IMR-90 (cell line): Measurements from ENCODE around the gene CPT1A. TPM values are rescaled to one million over a fixed set of nuclear protein-coding genes. Genes with fewer than 3 reads are reported as not detected.

Experiments
- ATAC-seq: fragments of 200-7000 bp; cut with Tn5 transposase; 2 replicates; pipeline ENCODE4 v1.9.1; 2020; ENCODE audit warnings: low read depth, mild to moderate bottlenecking, moderate library complexity
- BruUV-seq: library from RNA; stranded (reverse); fragments of 400-500 nt; replicated peaks from 2 replicates; lab custom pipeline; 2021; lab: Mats Ljungman, UMichigan
- CTCF ChIA-PET: fragments of 300-600 bp; formaldehyde crosslinking; extraction: SDS; loops from one replicate; lab custom pipeline; 2021; ENCODE audit warnings: antibody characterized with exemption; lab: Yijun Ruan, JAX
- POLR2A ChIA-PET: fragments of 300-600 bp; sonication (Branson Sonifier 250); formaldehyde crosslinking; loops from one replicate; lab custom pipeline; 2022; ENCODE audit warnings: antibody characterized with exemption; ENCODE audit not compliant: unreplicated experiment; lab: Charles Lee
- DNase-seq: peaks from one replicate; pipeline ENCODE4 v3.0.0; 2013
- H2AFZ ChIP-seq: replicated peaks from 2 replicates; pipeline ENCODE3; 2013; ENCODE audit warnings: low read length, mild to moderate bottlenecking; ENCODE audit not compliant: poor library complexity
- H2AK5ac ChIP-seq: 2 replicates; pipeline ENCODE4 v1.6.1; 2013; ENCODE audit warnings: low read depth, low read length, inconsistent platforms
- H2AK9ac ChIP-seq: replicated peaks from 2 replicates; pipeline ENCODE3; 2013; ENCODE audit warnings: mild to moderate bottlenecking, low read depth, low read length, moderate library complexity; ENCODE audit not compliant: poor library complexity
- H2BK120ac ChIP-seq: 2 replicates; pipeline ENCODE4 v1.6.1; 2013; ENCODE audit warnings: low read depth, low read length, inconsistent platforms
- H2BK15ac ChIP-seq: 3 replicates; pipeline ENCODE4 v1.6.1; 2013; ENCODE audit warnings: low read depth, low read length, inconsistent platforms
- H2BK20ac ChIP-seq: 2 replicates; pipeline ENCODE4 v1.6.1; 2013; ENCODE audit warnings: low read depth, mild to moderate bottlenecking, inconsistent platforms, low read length, moderate library complexity
- H2BK5ac ChIP-seq: 2 replicates; pipeline ENCODE4 v1.6.1; 2013; ENCODE audit warnings: mild to moderate bottlenecking, low read depth, low read length, inconsistent platforms; ENCODE audit not compliant: poor library complexity, severe bottlenecking
- H3K14ac ChIP-seq: replicated peaks from 2 replicates; pipeline ENCODE4 v1.6.1; 2013; ENCODE audit warnings: low read depth, low read length, inconsistent platforms
- H3K18ac ChIP-seq: 2 replicates; pipeline ENCODE4 v1.6.1; 2013; ENCODE audit warnings: low read depth, low read length, control low read depth
- H3K23ac ChIP-seq: 2 replicates; pipeline ENCODE4 v1.6.1; 2013; ENCODE audit warnings: low read depth, low read length, inconsistent platforms
- H3K27ac ChIP-seq: 2 replicates; pipeline ENCODE4 v1.5.1; 2013; ENCODE audit warnings: mild to moderate bottlenecking, control low read depth, low read length; ENCODE audit not compliant: insufficient read depth
- H3K27me3 ChIP-seq: 2 replicates; pipeline ENCODE4 v1.6.1; 2013; ENCODE audit warnings: low read length; ENCODE audit not compliant: control insufficient read depth, insufficient read depth
- H3K36me3 ChIP-seq: 2 replicates; pipeline ENCODE4 v1.6.1; 2013; ENCODE audit warnings: low read length, mixed read lengths; ENCODE audit not compliant: control insufficient read depth, insufficient read depth
- H3K4ac ChIP-seq: 2 replicates; pipeline ENCODE4 v1.6.1; 2013; ENCODE audit warnings: low read depth, low read length, inconsistent platforms
- H3K4me1 ChIP-seq: 2 replicates; pipeline ENCODE4 v1.6.1; 2013; ENCODE audit warnings: low read length, mixed read lengths; ENCODE audit not compliant: control insufficient read depth, insufficient read depth
- H3K4me2 ChIP-seq: 2 replicates; pipeline ENCODE4 v1.6.1; 2013; ENCODE audit warnings: low read depth, mild to moderate bottlenecking, control low read depth, low read length, moderate library complexity
- H3K4me3 ChIP-seq: 2 replicates; pipeline ENCODE4 v1.5.1; 2013; ENCODE audit warnings: low read depth, mild to moderate bottlenecking, control low read depth, low read length, moderate library complexity; ENCODE audit not compliant: insufficient read depth
- H3K56ac ChIP-seq: 2 replicates; pipeline ENCODE4 v1.6.1; 2013; ENCODE audit warnings: low read length, inconsistent platforms; ENCODE audit not compliant: insufficient read depth; ENCODE audit errors: extremely low read depth
- H3K79me1 ChIP-seq, 2 experiments: 2 replicates each; pipeline ENCODE4 v1.6.1; 2013; ENCODE audit warnings: low read length in 2 of 2, inconsistent platforms in 1 of 2, low read depth in 1 of 2
- H3K9ac ChIP-seq: 2 replicates; pipeline ENCODE4 v1.6.1; 2013; ENCODE audit warnings: low read depth, low read length, control low read depth
- H3K9me1 ChIP-seq: 2 replicates; pipeline ENCODE4 v1.6.1; 2013; ENCODE audit warnings: low read length, inconsistent platforms; ENCODE audit not compliant: insufficient read depth
- H3K9me3 ChIP-seq: 2 replicates; pipeline ENCODE4 v1.6.1; 2013; ENCODE audit warnings: low read length; ENCODE audit not compliant: control insufficient read depth, insufficient read depth
- H4K20me1 ChIP-seq: 2 replicates; pipeline ENCODE4 v1.6.1; 2013; ENCODE audit warnings: low read length, inconsistent platforms; ENCODE audit not compliant: insufficient read depth
- H4K5ac ChIP-seq: 2 replicates; pipeline ENCODE4 v1.6.1; 2013; ENCODE audit warnings: mild to moderate bottlenecking, low read depth, low read length, control low read depth
- H4K8ac ChIP-seq, 2 experiments: 2 replicates each; pipeline ENCODE4 v1.6.1; 2013; ENCODE audit warnings: low read depth in 2 of 2, low read length in 2 of 2, control low read depth in 1 of 2, inconsistent platforms in 1 of 2
- H4K91ac ChIP-seq: 2 replicates; pipeline ENCODE4 v1.6.1; 2013; ENCODE audit warnings: low read depth, low read length, inconsistent platforms; ENCODE audit not compliant: insufficient read depth
- BHLHE40 ChIP-seq: fragments of 150-350 bp; IDR thresholded peaks from 2 replicates; pipeline ENCODE4 v1.6.1; 2016; ENCODE audit warnings: mild to moderate bottlenecking, low read depth, low read length
- CEBPB ChIP-seq: IDR thresholded peaks from 2 replicates; pipeline ENCODE4 v1.6.1; 2012; ENCODE audit warnings: low read depth, low read length, improper control_type of control experiment
- CHD1 ChIP-seq: IDR thresholded peaks from 2 replicates; pipeline ENCODE4 v1.6.1; 2012; ENCODE audit warnings: low read depth, low read length, improper control_type of control experiment
- CTCF ChIP-seq: conservative IDR thresholded peaks from 2 replicates; pipeline ENCODE4 v1.5.1; 2012; ENCODE audit warnings: mild to moderate bottlenecking, low read depth, low read length, improper control_type of control experiment
- FOS ChIP-seq: fragments of 150-350 bp; IDR thresholded peaks from 2 replicates; pipeline ENCODE4 v1.6.1; 2016; ENCODE audit warnings: low read depth, low read length
- MAFK ChIP-seq: IDR thresholded peaks from 2 replicates; pipeline ENCODE4 v1.6.1; 2012; ENCODE audit warnings: low read depth, low read length, improper control_type of control experiment
- MAZ ChIP-seq: IDR thresholded peaks from 2 replicates; pipeline ENCODE4 v1.6.1; 2012; ENCODE audit warnings: low read depth, mild to moderate bottlenecking, low read length, improper control_type of control experiment, moderate library complexity, borderline replicate concordance
- MXI1 ChIP-seq: IDR thresholded peaks from 2 replicates; pipeline ENCODE4 v1.6.1; 2012; ENCODE audit warnings: low read depth, mild to moderate bottlenecking, low read length, moderate library complexity, borderline replicate concordance
- NFE2L2 ChIP-seq: fragments of 150-350 bp; IDR thresholded peaks from 2 replicates; pipeline ENCODE4 v1.6.1; 2016; ENCODE audit warnings: low read depth, mild to moderate bottlenecking, low read length
- POLR2A ChIP-seq: IDR thresholded peaks from 2 replicates; pipeline ENCODE4 v1.6.1; 2012; ENCODE audit warnings: mild to moderate bottlenecking, low read depth, low read length
- RAD21 ChIP-seq: IDR thresholded peaks from 2 replicates; pipeline ENCODE4 v1.6.1; 2012; ENCODE audit warnings: low read length, improper control_type of control experiment
- RCOR1 ChIP-seq: IDR thresholded peaks from 2 replicates; pipeline ENCODE4 v1.6.1; 2012; ENCODE audit warnings: mild to moderate bottlenecking, low read length, improper control_type of control experiment; ENCODE audit not compliant: insufficient replicate concordance
- RFX5 ChIP-seq: IDR thresholded peaks from 2 replicates; pipeline ENCODE4 v1.8.0; 2012; ENCODE audit warnings: low read depth, mild to moderate bottlenecking, low read length, moderate library complexity
- SMC3 ChIP-seq: fragments of 150-350 bp; IDR thresholded peaks from 2 replicates; pipeline ENCODE4 v1.6.1; 2016; ENCODE audit warnings: low read depth, mild to moderate bottlenecking, antibody characterized with exemption, low read length, moderate library complexity
- WGBS, 2 experiments: methylation state at CpG; one replicate each; pipeline versions ENCODE4 v1.1.5 to v1.1.7; 2013; ENCODE audit warnings: missing lambda C conversion rate in 2 of 2; ENCODE audit not compliant: insufficient read length in 1 of 2; ENCODE audit errors: extremely low coverage in 2 of 2; 5-methylcytosine and 5-hydroxymethylcytosine counted together
- dilution Hi-C: fragments of 300-500 bp; cut with HindIII; formaldehyde crosslinking; loops from one replicate; pipeline ENCODE4 v1.14.3; 2018; ENCODE audit warnings: low sequenced_read_pairs; ENCODE audit not compliant: unreplicated experiment
- in situ Hi-C: fragments of 300-500 bp; cut with MboI; formaldehyde crosslinking; loops from 3 replicates; pipeline ENCODE4 v1.14.3; 2019; ENCODE audit warnings: low sequenced_read_pairs, inconsistent platforms, mixed read lengths
- intact Hi-C: fragments of 100-400 bp; cut with micrococcal nuclease; formaldehyde crosslinking; loops from 2 replicates; pipeline ENCODE4 v1.10.0; 2022
- polyA plus RNA-seq, 3 experiments: library from polyadenylated mRNA; depleted of rRNA; stranded (reverse); fragments of >200 nt; gene quantifications; 2 replicates each; pipeline ENCODE4 v1.2.3, GENCODE V29; 2012; ENCODE audit warnings: low replicate concordance in 1 of 3
- total RNA-seq: library from RNA; depleted of rRNA; stranded (reverse); fragments of >200 nt; gene quantifications from 2 replicates; pipeline ENCODE4 v1.2.3, GENCODE V29; 2012
- TF ChIP-seq, protein P1 (sequence below): fragments of 150-350 bp; IDR thresholded peaks from 2 replicates; pipeline ENCODE4 v1.6.1; 2016; ENCODE audit warnings: low read depth, mild to moderate bottlenecking, low read length, moderate library complexity, borderline replicate concordance
- TF ChIP-seq, protein P2 (sequence below): fragments of 150-350 bp; IDR thresholded peaks from 2 replicates; pipeline ENCODE4 v1.6.1; 2017; ENCODE audit warnings: mild to moderate bottlenecking, antibody characterized with exemption, low read length, low read depth

CPT1A gene
- total and polyA plus RNA-seq, 2 of the 4 experiments (the other 2 are of a cell fraction): 15.4 to 21.3 TPM

DNA sequence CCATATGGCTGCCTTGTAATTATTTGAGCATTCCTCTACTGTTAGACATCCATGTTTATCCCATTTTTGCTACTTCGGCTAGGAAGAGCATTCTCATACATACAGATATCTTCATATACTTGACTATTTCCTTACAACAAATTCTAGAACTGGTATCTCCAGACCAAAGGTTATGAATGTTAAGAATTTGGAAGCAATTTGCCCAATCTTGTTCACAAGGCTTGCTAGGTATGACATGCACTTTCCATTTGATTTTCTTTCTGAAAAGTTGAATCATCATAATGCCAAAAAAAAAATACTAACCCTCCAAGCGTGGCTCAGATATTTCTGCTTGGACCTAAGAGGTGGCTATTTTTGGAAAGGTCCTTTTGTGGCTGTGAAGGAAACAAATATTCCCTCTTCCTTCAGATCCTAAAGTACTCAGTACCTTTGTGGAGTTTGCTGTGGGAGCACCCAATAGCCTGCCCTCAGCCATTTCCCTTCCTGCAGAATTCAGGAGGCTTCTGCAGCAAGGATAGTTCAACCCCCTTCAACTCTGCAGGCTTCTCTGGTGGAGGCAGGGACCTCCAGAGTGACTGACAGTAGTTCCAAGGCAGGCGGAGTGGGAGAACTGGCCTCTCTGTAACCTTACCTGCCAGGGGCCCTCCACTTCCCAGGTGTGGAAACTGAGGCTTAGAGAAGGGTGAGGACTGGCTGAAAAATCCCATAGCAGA, 22.0 kb upstream of the CPT1A start:
- no peak overlapping the region for H4K91ac ChIP-seq
- no peak overlapping the region for H4K5ac ChIP-seq
- H2BK5ac ChIP-seq: no peak overlapping the region
- no peak overlapping the region for H3K23ac ChIP-seq
- H2AK5ac ChIP-seq: no peak overlapping the region
- H2AFZ ChIP-seq: no peak overlapping the region
- H3K4me2 ChIP-seq: no peak overlapping the region
- ChIA-PET CTCF (no interaction called here), POLR2A (no interaction called here)
- no peak overlapping the region for H3K27ac ChIP-seq
- dilution Hi-C loops: no loop called here
- H3K4me3 ChIP-seq: no peak overlapping the region
- WGBS, 2 experiments: no CpG with 5 or more reads among the region's 3 CpGs
- no peaks in the 10 kb centered on the region for H3K36me3 ChIP-seq
- no peak overlapping the region for H3K4ac ChIP-seq
- H2BK20ac ChIP-seq: no peak overlapping the region
- no peaks in the 10 kb centered on the region for H3K4me1 ChIP-seq
- intact Hi-C loops: no loop called here
- ATAC-seq: 0 out of 2 replicates have a peak, but pooled peaks have one; percentile 11
- H3K79me1 ChIP-seq: no peaks in the 10 kb centered on the region
- no peaks in the 10 kb centered on the region for H4K20me1 ChIP-seq
- H3K27me3 ChIP-seq: peaks cover 12% of the 10 kb centered on the region
- no peak overlapping the region for H4K8ac ChIP-seq
- DNase-seq: no peak
- peaks cover 6% of the 10 kb centered on the region for H3K9me3 ChIP-seq
- no peaks in the 10 kb centered on the region for H3K9me1 ChIP-seq
- no peak overlapping the region for H2BK15ac ChIP-seq
- TF ChIP-seq POLR2A (no peak), CTCF (no peak), RAD21 (no peak), MAZ (no peak), CHD1 (no peak), NFE2L2 (no peak), FOS (no peak), RCOR1 (no peak), CEBPB (no peak), MAFK (no peak), BHLHE40 (no peak), MXI1 (no peak), SMC3 (no peak), RFX5 (no peak)
- TF ChIP-seq, protein P1, sequence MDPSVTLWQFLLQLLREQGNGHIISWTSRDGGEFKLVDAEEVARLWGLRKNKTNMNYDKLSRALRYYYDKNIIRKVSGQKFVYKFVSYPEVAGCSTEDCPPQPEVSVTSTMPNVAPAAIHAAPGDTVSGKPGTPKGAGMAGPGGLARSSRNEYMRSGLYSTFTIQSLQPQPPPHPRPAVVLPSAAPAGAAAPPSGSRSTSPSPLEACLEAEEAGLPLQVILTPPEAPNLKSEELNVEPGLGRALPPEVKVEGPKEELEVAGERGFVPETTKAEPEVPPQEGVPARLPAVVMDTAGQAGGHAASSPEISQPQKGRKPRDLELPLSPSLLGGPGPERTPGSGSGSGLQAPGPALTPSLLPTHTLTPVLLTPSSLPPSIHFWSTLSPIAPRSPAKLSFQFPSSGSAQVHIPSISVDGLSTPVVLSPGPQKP: no peak
- TF ChIP-seq, protein P2, sequence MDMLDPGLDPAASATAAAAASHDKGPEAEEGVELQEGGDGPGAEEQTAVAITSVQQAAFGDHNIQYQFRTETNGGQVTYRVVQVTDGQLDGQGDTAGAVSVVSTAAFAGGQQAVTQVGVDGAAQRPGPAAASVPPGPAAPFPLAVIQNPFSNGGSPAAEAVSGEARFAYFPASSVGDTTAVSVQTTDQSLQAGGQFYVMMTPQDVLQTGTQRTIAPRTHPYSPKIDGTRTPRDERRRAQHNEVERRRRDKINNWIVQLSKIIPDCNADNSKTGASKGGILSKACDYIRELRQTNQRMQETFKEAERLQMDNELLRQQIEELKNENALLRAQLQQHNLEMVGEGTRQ: no peak
- H3K9ac ChIP-seq: no peak overlapping the region
- no TSS peak for BruUV-seq
- H3K18ac ChIP-seq: no peak overlapping the region
- in situ Hi-C loops: no loop called here
- no peak overlapping the region for H3K14ac ChIP-seq
- H2BK120ac ChIP-seq: no peak overlapping the region
- H2AK9ac ChIP-seq: no peak overlapping the region
- H3K56ac ChIP-seq: no peak overlapping the region
